GM04504 (cell line): ENCODE data around the gene CCDC186.
"Not testable (repeated sequence)": the region's sequence is repeated elsewhere in the genome, so short reads cannot be mapped to it uniquely, and the experiment has no call there.

Experiments
- DNase-seq: peaks from one replicate; pipeline ENCODE4 v3.0.0-alpha.2; 2012; ENCODE audit warnings: low read depth

CCDC186 gene

DNA sequence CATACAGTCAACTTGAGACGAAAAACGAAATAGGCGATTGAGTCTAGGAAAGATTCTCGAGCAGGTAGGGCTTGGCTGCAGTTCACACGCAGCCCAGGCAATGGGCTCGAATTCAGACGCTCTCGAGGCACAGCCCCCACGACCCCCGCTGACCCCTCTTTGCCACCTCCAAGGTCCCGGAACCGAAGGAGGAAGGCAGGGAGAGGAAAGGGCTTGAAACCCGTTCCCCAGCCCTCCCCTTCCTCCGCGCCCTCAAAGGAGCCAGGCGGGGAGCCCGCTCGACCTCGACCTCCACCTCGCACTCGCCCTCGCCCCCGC is 441 bp downstream of the CCDC186 start:
- no peak for DNase-seq

DNA sequence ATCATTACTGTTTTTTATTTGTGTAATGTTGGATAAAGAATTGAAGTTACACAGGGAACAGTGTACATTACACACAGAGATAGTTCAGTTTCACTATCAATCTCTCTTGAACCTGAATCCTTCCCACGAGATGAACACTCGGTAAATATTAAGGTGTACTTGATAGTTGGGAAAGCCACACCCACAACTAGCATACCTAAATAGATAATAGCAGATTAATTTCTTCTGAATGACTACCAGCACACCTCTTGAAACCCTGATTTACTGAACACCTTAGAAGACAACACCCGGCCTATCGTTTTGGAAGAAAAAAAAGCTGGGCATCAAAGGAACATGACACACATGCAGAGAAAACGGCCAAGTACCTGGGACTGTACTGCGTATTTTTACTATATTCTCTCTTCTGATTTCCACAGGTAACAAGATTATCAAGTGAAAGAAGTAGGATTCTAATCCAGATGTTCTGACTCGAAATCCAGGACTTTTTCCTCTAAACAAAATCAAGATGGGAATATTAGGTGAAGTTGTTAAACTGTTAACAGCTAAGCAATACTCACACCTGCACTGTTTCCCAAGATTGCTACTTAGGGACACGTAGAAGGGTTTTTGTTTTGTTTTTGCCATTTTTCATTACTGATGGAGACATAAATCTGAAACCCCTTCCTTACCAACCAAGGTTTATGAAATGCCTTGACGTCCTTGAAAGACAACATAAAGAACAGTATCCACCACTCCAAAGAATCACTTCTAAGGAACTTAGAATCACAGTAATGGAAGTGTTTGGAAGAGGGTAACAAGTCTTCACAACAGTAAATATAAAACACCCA is 1.0 kb downstream of the CCDC186 start:
- DNase-seq: no peak

- DNase-seq: no peak
Observed at GRCh38 chr10:114172216-114172615, 1.8 kb downstream of the CCDC186 start.

DNA sequence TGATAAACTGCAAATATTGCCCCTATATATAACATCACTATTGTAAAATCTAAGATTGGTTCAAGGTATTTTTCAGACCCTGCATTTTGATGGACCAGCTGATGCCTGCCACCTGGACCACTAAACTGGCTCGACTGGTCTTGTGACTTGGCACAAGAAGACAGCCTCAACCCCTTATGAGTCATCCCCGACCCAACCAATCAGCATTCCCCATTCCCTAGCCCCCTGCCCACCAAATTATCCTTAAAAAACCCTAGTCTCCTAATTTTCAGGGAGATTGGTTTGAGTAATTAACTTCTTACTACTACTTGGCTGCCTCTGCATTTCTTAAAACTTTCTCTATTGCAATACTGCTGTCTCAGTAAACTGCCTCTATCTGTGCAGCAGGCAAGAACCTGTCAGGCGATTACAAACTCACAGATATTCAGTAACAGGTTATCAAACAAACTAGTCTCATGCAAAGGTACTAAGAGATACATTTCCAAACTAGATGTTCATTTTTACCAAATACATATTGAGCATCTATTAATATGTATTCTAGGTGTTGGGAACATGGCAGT is 5.5 kb downstream of the CCDC186 start:
- DNase-seq: no peak

GRCh38 chr10:114167985-114168384 is 6.0 kb downstream of the CCDC186 start:
- DNase-seq: no peak

DNA sequence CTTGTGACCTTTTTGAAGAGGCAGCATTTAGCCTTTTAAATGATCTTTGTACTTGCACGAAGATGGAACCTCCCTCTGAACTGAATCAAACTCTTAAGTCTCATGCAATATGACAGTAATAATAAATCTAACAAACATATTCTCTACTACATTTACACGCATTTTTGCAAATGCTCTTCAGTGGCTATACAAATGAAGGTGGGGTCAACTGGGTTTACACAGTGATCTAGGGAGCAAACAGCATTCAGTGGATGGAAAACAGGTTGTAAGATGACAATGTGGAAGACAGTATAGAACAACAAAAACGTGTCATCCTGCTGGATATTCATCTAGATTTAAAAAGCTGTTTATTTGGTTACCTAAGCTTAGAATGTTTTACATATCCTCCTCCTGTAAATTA is 7.5 kb downstream of the CCDC186 start:
- DNase-seq: no peak

DNA sequence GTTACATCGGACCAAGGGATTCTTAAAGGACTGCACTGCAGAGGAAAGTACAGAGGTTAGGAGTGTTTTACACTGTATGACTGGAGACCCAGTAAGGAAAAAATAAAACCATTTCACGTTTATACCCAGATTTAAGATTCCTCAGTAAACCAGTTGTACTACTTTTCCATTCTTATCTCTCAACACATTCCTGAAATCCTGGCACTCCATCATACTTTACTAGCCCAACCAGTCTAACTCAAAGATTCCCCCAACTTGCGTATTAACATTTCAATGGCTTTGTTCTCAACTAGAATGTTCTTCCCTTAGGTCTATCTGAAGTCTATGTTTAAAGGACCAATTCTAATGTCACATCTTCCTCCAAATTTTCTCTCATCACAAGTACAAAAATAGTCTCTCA is 8.0 kb downstream of the CCDC186 start:
- DNase-seq: no peak

DNA sequence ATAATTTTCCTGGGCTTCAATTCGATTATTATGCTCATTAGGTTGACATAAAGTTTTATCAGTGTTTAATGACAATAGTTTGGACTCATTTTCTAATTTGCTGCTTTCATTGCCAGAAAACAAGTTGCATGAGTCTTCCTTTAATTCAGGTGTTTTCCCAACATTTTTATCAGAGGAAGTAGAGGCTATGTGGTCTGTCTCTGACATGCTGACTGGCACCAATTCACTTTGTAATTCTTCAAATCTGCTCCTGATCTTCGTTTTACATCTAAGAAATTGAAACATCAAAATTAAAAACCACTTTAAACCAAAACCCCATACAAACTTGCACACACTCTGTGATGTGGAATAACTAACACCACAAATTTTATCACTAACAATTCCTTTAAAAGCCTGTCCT is 10.9 kb downstream of the CCDC186 start:
- DNase-seq: no peak

GRCh38 chr10:114157912-114158311 is 16.1 kb downstream of the CCDC186 start:
- DNase-seq: no peak

DNA sequence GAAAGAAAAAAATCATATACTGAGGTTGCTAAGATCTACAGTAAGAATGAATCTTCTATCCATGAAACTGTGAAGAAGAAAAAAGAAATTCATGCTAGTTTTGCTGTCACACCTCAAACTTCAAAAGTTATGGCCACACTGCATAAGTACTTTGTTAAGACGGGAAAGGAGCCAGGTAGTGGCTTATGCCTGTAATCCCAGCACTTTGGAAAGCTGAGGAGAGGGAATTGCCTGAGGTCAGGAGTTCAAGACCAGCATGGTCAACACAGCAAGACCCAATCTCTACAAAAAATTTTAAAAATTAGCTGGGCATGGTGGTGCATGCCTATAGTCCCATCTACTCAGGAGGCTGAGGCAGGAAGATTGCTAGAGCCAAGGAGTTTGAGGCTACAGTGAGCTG is 22.1 kb downstream of the CCDC186 start:
- DNase-seq: no peak

DNA sequence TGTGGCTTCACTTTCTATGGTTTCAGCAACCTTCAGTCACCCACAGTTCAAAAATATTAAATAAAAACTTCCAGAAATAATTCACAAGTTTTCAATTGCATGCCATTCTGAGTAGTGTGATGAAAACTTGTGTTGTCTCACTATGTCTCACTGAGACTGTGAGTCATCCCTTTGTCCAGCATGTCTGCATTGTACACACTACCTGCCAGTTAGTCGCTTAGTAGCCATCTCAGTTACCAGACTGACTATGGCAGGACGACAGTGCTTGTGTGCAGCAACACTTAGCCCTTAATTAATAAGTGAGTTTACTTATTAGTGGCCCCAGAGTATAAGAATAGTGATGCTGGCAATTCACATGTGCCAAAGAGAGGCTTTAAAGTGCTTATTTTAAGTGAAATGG is 22.5 kb downstream of the CCDC186 start:
- DNase-seq: peak; percentile 47

- DNase-seq: not testable (repeated sequence)
Observed at GRCh38 chr10:114149476-114149875, 24.5 kb downstream of the CCDC186 start.

GRCh38 chr10:114143160-114143559 is 30.8 kb downstream of the CCDC186 start:
- DNase-seq: no peak

- no peak for DNase-seq
Observed at GRCh38 chr10:114142018-114142417, 32.0 kb downstream of the CCDC186 start.

DNA sequence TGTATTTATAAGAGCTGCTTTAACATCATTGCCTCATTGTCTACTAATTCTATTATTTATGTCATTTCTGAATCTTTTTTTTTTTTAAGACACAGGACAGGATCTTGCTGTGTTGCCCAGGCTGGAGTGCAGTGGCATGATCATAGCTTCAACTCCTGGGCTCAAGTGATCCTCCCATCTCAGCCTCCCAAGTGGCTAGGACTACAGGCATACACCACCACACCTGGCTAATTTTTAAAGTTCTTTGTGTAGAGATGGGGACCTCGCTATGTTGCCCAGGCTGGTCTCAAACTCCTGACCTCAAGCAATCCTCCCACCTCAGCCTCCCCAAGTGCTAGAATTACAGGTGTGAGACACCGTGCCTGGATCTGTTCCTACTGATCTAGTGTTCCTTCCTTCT is 33.2 kb downstream of the CCDC186 start:
- not testable (repeated sequence) for DNase-seq

DNA sequence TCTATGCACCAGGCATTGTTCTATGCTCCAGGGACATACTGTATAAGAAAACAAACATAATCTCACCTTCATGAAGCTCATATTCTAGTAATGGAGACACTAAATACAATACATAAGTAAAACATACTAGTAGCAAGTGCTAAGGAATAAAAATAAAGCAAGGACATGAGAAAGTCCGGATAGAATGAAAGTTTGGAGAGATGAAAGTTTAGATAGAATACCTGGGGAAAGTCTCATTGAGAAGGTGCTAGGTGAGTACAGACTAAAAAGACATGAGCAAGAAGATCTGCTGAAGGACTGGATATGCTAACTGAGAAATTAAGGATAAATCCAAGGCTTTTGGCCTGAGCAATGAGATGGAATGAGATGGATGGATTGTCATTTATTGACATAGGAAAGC is 34.0 kb downstream of the CCDC186 start:
- DNase-seq: no peak

DNA sequence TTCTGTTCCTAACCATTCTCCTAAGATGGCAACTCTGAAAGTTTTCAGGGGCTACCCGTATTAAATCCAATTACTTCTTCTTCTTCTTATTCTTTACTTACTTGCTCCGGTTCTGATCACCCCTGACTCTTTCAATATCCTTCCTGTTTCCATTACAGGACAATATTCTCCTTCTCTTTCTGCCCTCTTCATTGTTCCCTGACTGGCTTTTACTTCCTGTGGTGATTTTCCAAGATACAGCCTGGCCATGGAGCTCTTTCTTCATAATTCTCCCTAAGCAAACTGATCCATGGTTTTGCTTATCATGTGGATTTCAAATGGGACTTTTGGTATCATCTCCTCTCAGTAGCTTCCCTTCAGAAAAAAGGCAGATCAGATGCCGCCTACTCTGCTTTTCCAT is 35.4 kb downstream of the CCDC186 start:
- DNase-seq: no peak

- DNase-seq: no peak
Observed at GRCh38 chr10:114135476-114135875, 38.5 kb downstream of the CCDC186 start.

DNA sequence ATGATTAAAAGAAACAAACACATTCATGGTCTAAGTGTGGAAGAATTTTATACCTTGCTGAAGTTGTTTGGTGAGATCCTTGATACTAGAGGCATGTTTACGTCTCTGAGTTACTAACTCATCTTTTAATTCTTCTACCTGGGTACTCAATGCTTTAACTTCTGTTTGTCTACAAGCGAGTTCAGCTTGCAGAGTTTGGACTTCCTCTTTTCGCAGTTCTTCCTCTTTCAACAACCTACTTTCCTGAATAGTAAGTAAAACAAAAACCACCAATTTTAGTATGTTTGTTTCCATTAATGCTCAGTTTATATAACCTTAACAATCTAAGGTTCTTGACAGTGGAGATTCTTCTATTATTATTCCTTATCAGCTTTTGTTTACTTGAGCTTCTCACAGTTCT is 42.9 kb downstream of the CCDC186 start:
- no peak for DNase-seq

GRCh38 chr10:114121031-114121430 is 53.0 kb downstream of the CCDC186 start:
- no peak for DNase-seq

- DNase-seq: no peak
Observed at GRCh38 chr10:114118514-114118913, 55.5 kb downstream of the CCDC186 start.

- no peak for DNase-seq
Observed at GRCh38 chr10:114117728-114118127, 56.3 kb downstream of the CCDC186 start.

GRCh38 chr10:114115661-114116445 is 58.1 kb downstream of the CCDC186 start:
- DNase-seq: no peak
